Heart left ventricle (tissue), 16 donors: ENCODE results near the gene HAO2. TPM values are rescaled to one million over a fixed set of nuclear protein-coding genes. Genes with fewer than 3 reads are reported as not detected.
"Not testable (repeated sequence)": the region's sequence is repeated elsewhere in the genome, so short reads cannot be mapped to it uniquely, and the experiment has no call there.

Experiments
- ATAC-seq, 4 donors: fragments of 200-7000 bp; cut with Tn5 transposase; one replicate each; pipeline ENCODE4 v1.9.1; 2020 to 2022; ENCODE audit warnings: moderate library complexity in 4 of 4, mild to moderate bottlenecking in 3 of 4, moderate number of reproducible peaks in 1 of 4
- DNase-seq, 5 donors: peaks; one replicate each; pipeline ENCODE4 v3.0.0-alpha.2; 2020
- H3K27ac ChIP-seq, 12 donors: fragments of 200-600 bp; sonication (generic) in 4 of 12; one replicate each; pipeline versions ENCODE4 v1.5.0 to v1.8.0; 2016 to 2022; ENCODE audit warnings: mild to moderate bottlenecking in 2 of 12
- H3K27me3 ChIP-seq, 9 donors: fragments of 200-600 bp; sonication (generic) in 2 of 9; one replicate each; pipeline versions ENCODE4 v1.5.1 to v1.8.0; 2016 to 2022; ENCODE audit warnings: mild to moderate bottlenecking in 3 of 9
- H3K36me3 ChIP-seq, 9 donors: fragments of 200-600 bp; sonication (generic) in 2 of 9; one replicate each; pipeline versions ENCODE4 v1.5.0 to v1.8.0; 2018 to 2022; ENCODE audit warnings: mild to moderate bottlenecking in 2 of 9
- H3K4me1 ChIP-seq, 12 donors: fragments of 200-600 bp; sonication (generic) in 4 of 12; one replicate each; pipeline versions ENCODE4 v1.5.0 to v1.8.0; 2016 to 2022; ENCODE audit warnings: mild to moderate bottlenecking in 3 of 12
- H3K4me3 ChIP-seq, 12 donors: fragments of 200-600 bp; sonication (generic) in 4 of 12; one replicate each; pipeline versions ENCODE4 v1.5.0 to v1.8.0; 2017 to 2022; ENCODE audit warnings: mild to moderate bottlenecking in 9 of 12, moderate library complexity in 4 of 12
- H3K9me3 ChIP-seq, 12 donors: fragments of 200-600 bp; sonication (generic) in 4 of 12; one replicate each; pipeline versions ENCODE4 v1.5.0 to v1.8.0; 2016 to 2022; ENCODE audit warnings: mild to moderate bottlenecking in 1 of 12
- POLR2A ChIP-seq, 2 donors: fragments of 450-650 bp; IDR thresholded peaks; one replicate each; pipeline ENCODE4 v1.6.1; 2017; ENCODE audit warnings: antibody characterized with exemption in 2 of 2, mild to moderate bottlenecking in 2 of 2, moderate library complexity in 2 of 2
- WGBS, 4 donors: extraction: QIAGEN DNeasy Blood & Tissue Kit in 2 of 4; methylation state at CpG; one replicate each; pipeline versions ENCODE4 v1.1.5 to v1.1.7; 2013 to 2018; 5-methylcytosine and 5-hydroxymethylcytosine counted together
- intact Hi-C, 10 donors: fragments of 100-400 bp; cut with DNase I; formaldehyde crosslinking; loops; one replicate each; pipeline versions ENCODE4 v1.11.1 to v1.14.2; 2022
- polyA plus RNA-seq, 2 donors: library from polyadenylated mRNA; stranded (reverse); fragments of 200-250 nt; gene quantifications; one replicate each; pipeline ENCODE4 v1.2.3, GENCODE V29; 2013
- total RNA-seq, 9 donors: library from RNA; depleted of rRNA in 2 of 9; stranded (reverse); fragments of >200 nt in 2 of 9; fragmentation: NEBNext Ultra II Directional in 3 of 9; extraction: Animal tissue kit (Norgen Biotek cat#: 25700) in 3 of 9; gene quantifications; one replicate each; pipeline versions ENCODE4 v1.1.0 to v1.2.4, GENCODE V29; 2016 to 2023
- TF ChIP-seq, protein P1 (sequence below), 12 donors: fragments of 200-600 bp; sonication (generic) in 4 of 12; IDR thresholded peaks; one replicate each; pipeline versions ENCODE4 v1.5.0 to v1.8.0; 2018 to 2022; ENCODE audit warnings: antibody characterized with exemption in 12 of 12, mild to moderate bottlenecking in 5 of 12
- donor health status: ischemic (EF 13 %, LVEDD 7.1; RV severe dilation, severe dysfunction).
- donor health status: healthy with polysubstance abuse.
- donor health status: DM: no; HTN: yes; CAD: no.
- donor health status: DM: no; HTN: no; CAD: no.
- donor health status: ischemic (EF 25% LVEDD 6.9; RV normal size, moderate dysfunction).
- donor health status: ischemic (EF 25% LVEDD 5.7; RV mildly dilated, moderate dysfunction).
- donor health status: healthy.
- donor health status: DM: yes; HTN: yes; CAD: no.
- donor health status: ischemic (EF 35%, LVEDD 5.7; RV mildly dilated, moderate dysfunction).
- donor health status: nonischemic (EF 11% LVEDD 7.7; RV severe dilation, severe dysfunction).
- donor health status: DM: yes; HTN: yes; CAD: no.
- donor health status: PGD.
- donor health status: ischemic (EF 29% LVEDD 5.4; RV normal size, mild dysfunction).
- donor health status: nonischemic (EF 23%, LVEDD 6.1; RV moderate dilation, normal function).

Gene HAO2
- total and polyA plus RNA-seq, 11 donors = not detected

DNA sequence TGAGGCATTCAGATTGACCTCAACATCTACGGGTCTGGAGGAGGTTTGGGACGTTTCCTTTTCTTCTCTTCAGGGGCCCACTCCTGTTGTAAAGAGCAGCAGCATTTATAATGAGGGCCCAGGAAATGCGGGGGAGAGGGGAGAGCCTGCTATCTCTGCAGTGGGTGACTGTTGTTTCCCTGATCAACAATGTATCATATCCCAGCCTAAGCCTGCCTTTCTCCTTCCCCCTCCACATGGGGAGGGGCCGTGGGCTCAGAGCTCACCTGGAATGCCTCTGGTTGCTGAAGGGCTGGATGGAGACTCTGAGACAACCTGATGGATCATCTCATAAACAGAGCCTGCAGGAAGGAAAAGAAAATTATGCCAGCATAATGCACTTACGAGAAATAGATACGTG is 36.0 kb upstream of the HAO2 start:
- WGBS, 4 donors = 74 to 81% (median 77%) methylated on average over 6 of the region's 6 CpGs
- Histone ChIP-seq H3K4me1 (peaks cover 0 to 5% (median 2%) of the 10 kb centered on the region in 12 donors), H3K9me3 (no peaks in the 10 kb centered on the region), H3K27ac (no peak overlapping the region), H3K4me3 (no peak overlapping the region), H3K36me3 (no peaks in the 10 kb centered on the region), H3K27me3 (peaks cover 0 to 4% (median 0%) of the 10 kb centered on the region in 9 donors)
- ATAC-seq (no peak), DNase-seq (no peak)
- TF ChIP-seq, protein P1, sequence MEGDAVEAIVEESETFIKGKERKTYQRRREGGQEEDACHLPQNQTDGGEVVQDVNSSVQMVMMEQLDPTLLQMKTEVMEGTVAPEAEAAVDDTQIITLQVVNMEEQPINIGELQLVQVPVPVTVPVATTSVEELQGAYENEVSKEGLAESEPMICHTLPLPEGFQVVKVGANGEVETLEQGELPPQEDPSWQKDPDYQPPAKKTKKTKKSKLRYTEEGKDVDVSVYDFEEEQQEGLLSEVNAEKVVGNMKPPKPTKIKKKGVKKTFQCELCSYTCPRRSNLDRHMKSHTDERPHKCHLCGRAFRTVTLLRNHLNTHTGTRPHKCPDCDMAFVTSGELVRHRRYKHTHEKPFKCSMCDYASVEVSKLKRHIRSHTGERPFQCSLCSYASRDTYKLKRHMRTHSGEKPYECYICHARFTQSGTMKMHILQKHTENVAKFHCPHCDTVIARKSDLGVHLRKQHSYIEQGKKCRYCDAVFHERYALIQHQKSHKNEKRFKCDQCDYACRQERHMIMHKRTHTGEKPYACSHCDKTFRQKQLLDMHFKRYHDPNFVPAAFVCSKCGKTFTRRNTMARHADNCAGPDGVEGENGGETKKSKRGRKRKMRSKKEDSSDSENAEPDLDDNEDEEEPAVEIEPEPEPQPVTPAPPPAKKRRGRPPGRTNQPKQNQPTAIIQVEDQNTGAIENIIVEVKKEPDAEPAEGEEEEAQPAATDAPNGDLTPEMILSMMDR (IDR thresholded peaks at IDR 0.05) = no peak
- no peak for TF ChIP-seq POLR2A (IDR thresholded peaks at IDR 0.05)
- intact Hi-C loops = no loop called here

DNA sequence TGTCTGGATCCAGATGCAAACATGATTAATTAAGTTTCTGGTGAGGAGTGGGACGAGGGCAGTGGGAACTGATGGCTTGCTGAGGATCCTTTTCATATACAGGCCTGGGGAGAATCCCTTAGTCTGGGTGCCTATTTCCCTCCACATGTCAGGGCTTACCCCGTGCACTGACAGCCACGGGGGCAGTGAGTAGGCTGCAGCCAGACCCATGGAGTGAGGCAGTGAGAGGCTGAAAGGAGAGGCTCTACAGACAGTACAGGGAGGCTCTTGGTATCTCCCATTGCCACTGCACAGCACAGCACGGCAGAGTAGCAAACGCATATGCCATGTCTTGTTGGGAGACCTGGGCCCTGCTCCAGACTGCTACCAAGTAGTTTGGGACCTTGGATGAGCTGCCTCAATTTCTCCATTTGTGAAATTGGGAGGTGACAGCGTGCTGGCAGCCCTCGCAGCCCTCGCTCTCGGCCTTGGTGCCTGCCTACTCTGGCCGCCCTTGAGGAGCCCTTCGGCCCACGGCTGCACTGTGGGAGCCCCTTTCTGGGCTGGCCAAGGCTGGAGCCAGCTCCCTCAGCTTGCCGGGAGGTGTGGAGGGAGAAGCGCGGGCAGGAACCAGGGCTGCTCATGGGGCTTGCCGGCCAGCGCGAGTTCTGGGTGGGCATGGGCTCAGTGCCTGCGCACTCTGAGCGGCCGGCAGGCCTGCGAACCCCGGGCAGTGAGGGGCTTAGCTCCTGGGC is 35.3 kb upstream of the HAO2 start:
- WGBS, 4 donors = 95 to 96% (median 96%) methylated on average over 9 to 23 of the region's 23 CpGs
- H3K4me3 ChIP-seq = no peak overlapping the region
- H3K9me3 ChIP-seq = no peaks in the 10 kb centered on the region
- no peaks in the 10 kb centered on the region for H3K36me3 ChIP-seq
- intact Hi-C loops = no loop called here
- H3K27ac ChIP-seq = no peak overlapping the region
- ATAC-seq (peak in 1 of 4 donors; percentile 28), DNase-seq (no peak)
- H3K27me3 ChIP-seq = peaks cover 0 to 4% (median 0%) of the 10 kb centered on the region in 9 donors
- no peak for TF ChIP-seq POLR2A (IDR thresholded peaks at IDR 0.05)
- TF ChIP-seq, protein P1 (IDR thresholded peaks at IDR 0.05) = no peak
- H3K4me1 ChIP-seq = no peaks in the 10 kb centered on the region

DNA sequence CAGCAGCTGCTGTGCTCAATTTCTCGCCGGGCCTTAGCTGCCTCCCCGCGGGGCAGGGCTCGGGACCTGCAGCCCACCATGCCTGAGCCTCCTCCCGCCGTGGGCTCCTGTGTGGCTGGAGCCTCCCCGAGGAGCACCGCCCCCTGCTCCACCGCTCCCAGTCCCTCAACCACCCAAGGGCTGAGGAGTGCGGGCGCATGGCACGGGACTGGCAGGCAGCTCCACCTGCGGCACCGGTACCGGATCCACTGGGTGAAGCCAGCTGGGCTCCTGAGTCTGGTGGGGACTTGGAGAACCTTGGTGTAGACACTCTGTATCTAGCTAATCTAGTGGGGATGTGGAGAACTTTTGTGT is 34.7 kb upstream of the HAO2 start:
- intact Hi-C loops, H3K4me1 ChIP-seq, ATAC-seq, H3K27me3 ChIP-seq, H3K9me3 ChIP-seq, H3K27ac ChIP-seq, DNase-seq, H3K36me3 ChIP-seq, H3K4me3 ChIP-seq: not testable (repeated sequence)
- 95 to 100% (median 95%) methylated on average over 1 to 16 of the region's 16 CpGs for WGBS, 4 donors

DNA sequence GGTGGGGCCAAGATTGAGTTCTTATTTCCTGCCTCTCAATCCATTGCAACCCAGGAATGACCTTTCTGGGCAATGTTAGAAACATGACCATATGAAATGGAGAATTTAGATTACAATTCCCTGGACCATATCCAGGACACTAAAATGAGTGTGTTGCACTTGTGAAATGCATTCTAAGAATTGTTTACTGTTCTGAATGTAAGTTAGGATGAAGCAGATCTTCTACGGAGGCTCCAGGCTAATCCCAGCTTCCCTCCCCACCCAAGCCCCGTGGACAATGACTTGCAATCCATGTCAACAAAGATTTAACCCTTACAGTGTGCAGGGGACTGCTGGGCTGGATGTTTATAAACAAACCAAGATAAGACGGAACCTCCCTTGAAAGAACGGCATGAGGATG is 31.7 kb upstream of the HAO2 start:
- Histone ChIP-seq H3K27me3 (no peaks in the 10 kb centered on the region), H3K4me3 (no peak overlapping the region), H3K9me3 (no peaks in the 10 kb centered on the region), H3K4me1 (no peaks in the 10 kb centered on the region), H3K36me3 (no peaks in the 10 kb centered on the region), H3K27ac (no peak overlapping the region)
- ATAC-seq (no peak), DNase-seq (no peak)
- intact Hi-C loops = no loop called here
- TF ChIP-seq POLR2A (IDR thresholded peaks at IDR 0.05) = no peak
- TF ChIP-seq, protein P1 (IDR thresholded peaks at IDR 0.05) = no peak
- 36 to 42% (median 39%) methylated on average over 4 of the region's 4 CpGs for whole genome bisulfite sequencing, 4 donors

DNA sequence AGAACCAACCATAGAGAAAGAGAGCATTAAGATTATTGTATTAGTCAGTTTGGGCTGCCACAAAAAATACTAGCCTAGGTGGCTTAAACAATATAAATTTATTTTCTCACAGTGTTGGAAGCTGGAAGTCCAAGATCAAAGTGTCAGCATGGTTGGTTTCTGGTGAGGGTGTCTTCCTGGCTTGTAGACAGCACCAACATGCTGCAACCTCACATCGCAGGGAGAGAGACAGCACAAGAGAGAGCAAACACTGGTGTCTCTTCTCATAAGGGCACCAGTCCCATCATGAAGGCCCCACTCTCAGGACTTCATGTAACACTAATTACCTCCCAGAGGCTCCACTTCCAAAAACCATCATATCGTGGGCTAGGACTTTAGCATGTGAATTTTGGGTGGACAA is 30.6 kb upstream of the HAO2 start:
- Histone ChIP-seq H3K27me3 (no peaks in the 10 kb centered on the region), H3K9me3 (no peaks in the 10 kb centered on the region), H3K36me3 (no peaks in the 10 kb centered on the region), H3K4me1 (no peaks in the 10 kb centered on the region), H3K4me3 (no peak overlapping the region), H3K27ac (no peak overlapping the region)
- ATAC-seq = no peak
- TF ChIP-seq POLR2A (IDR thresholded peaks at IDR 0.05) = no peak
- TF ChIP-seq, protein P1 (IDR thresholded peaks at IDR 0.05) = no peak
- intact Hi-C loops = no loop called here
- WGBS, 4 donors = 82 to 90% (median 88%) methylated on average over 2 of the region's 2 CpGs
- no peak for DNase-seq
